Measurements from ENCODE around the gene TAF9.
"Not testable (repeated sequence)": the region's sequence is repeated elsewhere in the genome, so short reads cannot be mapped to it uniquely, and the experiment has no call there.

The TAF9 gene

DNA sequence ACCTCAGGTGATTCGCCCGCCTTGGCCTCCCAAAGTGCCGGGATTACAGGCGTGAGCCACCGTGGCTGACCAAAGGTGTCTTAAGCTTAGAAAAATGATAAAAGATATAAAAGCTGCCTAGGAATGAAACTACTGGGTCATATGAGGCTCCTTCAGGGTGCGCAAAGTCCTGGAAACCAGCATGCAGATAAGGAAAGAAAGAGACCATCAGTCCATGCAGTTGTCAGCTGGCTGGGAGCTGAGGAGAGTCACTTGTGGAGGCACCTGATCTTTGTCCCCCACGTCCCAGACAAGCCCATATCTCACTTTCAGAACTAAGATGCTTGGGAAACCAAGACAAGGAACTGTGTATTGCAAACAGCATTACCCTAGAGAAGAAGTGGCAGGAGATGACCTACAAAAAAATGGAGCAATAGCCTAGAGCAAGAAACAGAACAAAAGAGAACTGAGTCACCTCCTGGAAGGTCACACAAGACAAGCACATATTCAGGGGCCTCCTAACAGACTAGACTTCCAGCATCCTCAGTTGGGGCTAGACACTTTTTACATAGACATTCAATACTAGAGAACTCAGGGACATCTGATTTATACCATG is 33.9 kb downstream of the TAF9 start:
- DNase-seq: no peak

DNA sequence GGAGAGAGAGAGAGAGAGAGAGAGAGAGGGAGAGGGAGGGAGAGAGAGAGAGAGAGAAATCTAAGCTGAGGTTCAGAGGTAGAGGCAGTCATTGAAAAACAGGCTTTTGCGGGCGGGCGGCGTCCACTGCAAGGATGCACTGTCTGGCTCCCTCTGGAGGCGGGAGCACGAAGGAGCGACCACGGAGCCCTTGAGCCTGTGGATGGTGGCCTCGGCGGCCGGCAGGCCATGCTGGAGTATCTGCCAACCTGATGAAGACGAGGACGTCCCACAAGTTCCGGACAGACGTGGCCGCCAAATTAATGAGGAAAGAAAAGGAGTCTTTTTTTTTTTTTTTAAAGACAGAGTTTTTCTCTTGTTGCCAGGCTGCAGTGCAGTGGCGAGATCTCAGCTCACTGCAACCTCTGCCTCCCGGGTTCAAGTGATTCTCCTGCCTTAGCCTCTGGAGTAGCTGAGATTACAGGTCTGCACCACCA is 34.5 kb downstream of the TAF9 start:
- peak; percentile 83 for DNase-seq

DNA sequence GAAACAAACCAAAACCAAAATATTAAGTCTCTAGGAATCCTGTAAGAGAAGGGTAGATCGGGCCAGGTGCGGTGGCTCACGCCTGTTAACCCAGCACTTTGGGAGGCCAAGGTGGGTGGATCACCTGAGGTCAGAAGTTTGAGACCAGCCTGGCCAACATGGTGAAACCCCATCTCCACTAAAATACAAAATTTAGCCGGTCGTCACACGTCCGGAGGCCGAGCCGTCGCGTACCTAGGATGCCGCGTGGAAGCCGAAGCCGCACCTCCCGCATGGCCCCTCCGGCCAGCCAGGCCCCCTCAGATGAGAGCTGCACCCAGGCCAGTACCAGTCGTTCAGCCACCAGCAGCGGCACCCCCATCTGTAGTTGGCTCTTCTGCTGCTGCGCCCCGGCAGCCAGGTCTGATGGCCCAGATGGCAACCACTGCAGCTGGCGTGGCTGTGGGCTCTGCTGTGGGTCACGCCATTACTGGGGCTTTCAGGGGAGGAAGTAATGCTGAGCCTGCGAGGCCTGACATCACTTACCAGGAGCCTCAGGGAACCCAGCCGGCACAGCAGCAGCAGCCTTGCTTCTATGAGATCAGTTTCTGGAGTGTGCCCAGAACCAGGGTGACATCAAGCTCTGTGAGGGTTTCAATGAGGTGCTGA is 35.5 kb downstream of the TAF9 start:
- not testable (repeated sequence) for DNase-seq

DNA sequence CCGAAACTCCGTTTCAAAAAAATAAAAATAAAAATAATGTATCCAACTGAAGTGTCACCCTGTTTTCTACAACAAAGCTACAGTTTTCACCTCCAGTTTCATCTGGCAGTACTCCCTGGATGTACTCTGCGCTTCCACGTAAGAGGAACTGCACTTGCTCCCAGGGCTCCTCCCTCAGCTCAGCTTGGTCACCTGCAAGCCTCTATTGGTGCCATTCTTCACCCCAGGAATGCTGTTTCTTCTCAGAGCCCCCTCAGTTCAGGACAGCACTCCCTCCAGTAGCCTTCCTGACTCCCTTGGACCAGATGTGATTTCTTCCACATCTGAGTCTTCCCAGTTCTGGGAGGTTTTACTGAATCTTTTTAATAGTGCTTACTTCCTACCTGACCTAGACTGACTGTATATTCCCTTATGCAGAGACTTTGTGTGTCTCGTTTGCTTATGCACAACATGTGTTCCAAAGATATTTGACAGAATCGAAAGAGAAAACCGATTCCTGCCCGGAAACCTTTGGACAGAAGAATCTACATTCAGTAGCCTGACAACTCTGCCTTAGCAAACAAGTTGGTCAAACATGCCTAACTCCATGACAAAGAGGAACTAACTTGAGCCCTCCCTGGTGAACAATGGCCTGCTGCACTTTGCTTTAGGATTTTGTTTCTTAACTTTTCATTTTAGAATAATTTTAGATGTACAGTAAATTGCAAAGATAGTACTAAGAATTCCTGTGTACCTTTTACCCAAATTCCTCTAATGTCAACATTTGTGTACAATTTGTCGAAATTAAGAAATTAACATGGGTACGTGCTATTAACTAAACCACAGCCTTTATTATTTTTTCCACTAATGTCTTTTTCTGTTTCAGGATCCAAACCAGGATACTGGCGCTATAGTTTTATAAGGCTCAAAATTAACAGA is 37.5 kb downstream of the TAF9 start:
- no peak for DNase-seq

DNA sequence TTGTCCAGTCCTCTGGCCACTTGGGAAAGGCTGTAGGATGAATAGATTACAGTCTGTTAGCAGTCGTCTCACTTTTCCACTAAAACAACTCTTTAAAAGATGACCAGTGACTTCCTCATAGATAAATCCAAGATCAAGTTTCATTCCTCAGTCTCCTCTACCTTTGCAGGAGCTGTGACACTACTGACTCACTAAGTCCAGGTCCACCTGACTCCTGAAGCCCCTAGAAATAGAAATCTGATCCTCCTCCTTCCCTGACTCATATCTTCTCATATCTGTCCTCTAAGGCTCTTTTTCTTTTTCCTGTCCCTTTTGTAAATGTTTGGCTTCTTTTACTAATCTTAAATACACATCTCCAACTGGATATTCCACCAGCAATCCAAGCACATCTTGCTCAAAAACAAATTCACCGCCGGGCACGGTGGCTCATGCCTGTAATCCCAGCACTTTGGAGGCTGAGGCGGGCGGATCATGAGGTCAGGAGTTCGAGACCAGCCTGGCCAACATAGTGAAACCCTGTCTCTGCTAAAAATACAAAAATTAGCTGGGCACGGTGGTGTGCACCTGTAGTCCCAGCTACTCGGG is 39.3 kb downstream of the TAF9 start:
- DNase-seq: no peak

DNA sequence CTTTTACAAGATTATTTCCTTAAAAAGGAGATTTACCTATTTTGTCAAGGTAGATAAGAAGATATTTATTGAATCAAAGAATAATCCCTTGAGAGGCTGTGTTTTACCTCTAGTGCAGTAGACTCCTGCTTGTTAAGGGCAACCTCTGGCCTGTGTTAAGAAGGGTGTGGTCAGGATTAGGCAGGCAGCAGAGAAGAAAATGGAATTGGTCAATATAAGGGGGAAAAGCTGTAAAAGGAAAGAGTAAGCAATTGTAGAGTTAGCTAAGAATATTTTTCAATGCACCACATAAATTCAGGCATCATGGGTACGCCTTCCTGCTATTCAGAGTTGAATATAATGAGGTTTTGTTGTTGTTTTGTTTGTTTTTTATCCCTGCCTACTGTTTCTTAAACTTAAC is 43.0 kb downstream of the TAF9 start:
- no peak for DNase-seq

- no peak for DNase-seq
Measured at GRCh38 chr5:69317391-69317790, 51.9 kb downstream of the TAF9 start.

- DNase-seq: no peak
Measured at GRCh38 chr5:69315972-69316371, 53.3 kb downstream of the TAF9 start.

Data from stimulated activated CD8-positive, alpha-beta memory T cell treated with anti-CD3 and anti-CD28 coated beads, Interleukin-4, amount 100 ng/mL, for 48 hours (primary cell).